Neural cell (in vitro differentiated cells): ENCODE results near the gene XPNPEP3. TPM values are rescaled to one million over a fixed set of nuclear protein-coding genes. Genes with fewer than 3 reads are reported as not detected.

Experiments
- H2AFZ ChIP-seq: fragments of 200-600, 300-800 bp; sonication (generic), shearing (Covaris generic); 2 replicates; pipeline ENCODE4 v1.6.0; 2014; ENCODE audit warnings: low read depth, mild to moderate bottlenecking, antibody characterized with exemption, low read length, moderate library complexity
- H3F3A ChIP-seq: fragments of 200-600 bp; shearing (Covaris generic); 2 replicates; pipeline ENCODE4 v1.6.1; 2016; ENCODE audit warnings: mild to moderate bottlenecking, moderate library complexity, mixed read lengths, antibody characterized with exemption, low read length; ENCODE audit not compliant: insufficient read depth, poor library complexity, severe bottlenecking
- H3K27ac ChIP-seq: fragments of 200-600, 300-800 bp; sonication (generic), shearing (Covaris generic); 2 replicates; pipeline ENCODE4 v1.5.1; 2014; ENCODE audit warnings: mild to moderate bottlenecking, low read length, moderate library complexity
- H3K27me3 ChIP-seq: fragments of 300-800, 200-600 bp; sonication (generic), shearing (Covaris generic); 2 replicates; pipeline ENCODE4 v1.6.0; 2014; ENCODE audit warnings: mild to moderate bottlenecking, low read depth, low read length, moderate library complexity; ENCODE audit not compliant: insufficient read depth
- H3K36me3 ChIP-seq: fragments of 300-800, 200-600 bp; sonication (generic), shearing (Covaris generic); 2 replicates; pipeline ENCODE4 v1.5.1; 2014; ENCODE audit warnings: mild to moderate bottlenecking, antibody characterized with exemption, low read length, moderate library complexity; ENCODE audit not compliant: insufficient read depth
- H3K4me2 ChIP-seq: fragments of 300-800, 200-600 bp; sonication (generic), shearing (Covaris generic); 2 replicates; pipeline ENCODE4 v1.6.0; 2014; ENCODE audit warnings: mild to moderate bottlenecking, low read length
- H3K4me3 ChIP-seq: fragments of 300-800, 200-600 bp; sonication (generic), shearing (Covaris generic); 2 replicates; pipeline ENCODE4 v1.5.1; 2014; ENCODE audit warnings: mild to moderate bottlenecking, low read length, moderate library complexity
- H3K79me2 ChIP-seq: fragments of 200-600 bp; shearing (Covaris generic); replicated peaks from 2 replicates; pipeline ENCODE4 v1.6.0; 2014; ENCODE audit warnings: mild to moderate bottlenecking, low read length, moderate library complexity; ENCODE audit not compliant: insufficient read depth
- H3K9ac ChIP-seq: fragments of 300-800, 200-600 bp; sonication (generic), shearing (Covaris generic); 2 replicates; pipeline ENCODE4 v1.6.1; 2016; ENCODE audit warnings: mild to moderate bottlenecking, low read length, mixed read lengths
- H3K9me2 ChIP-seq: fragments of 200-600 bp; shearing (Covaris generic); 2 replicates; pipeline ENCODE4 v1.6.1; 2016; ENCODE audit warnings: mild to moderate bottlenecking, low read length, mixed read lengths; ENCODE audit not compliant: insufficient read depth
- H3K9me3 ChIP-seq: fragments of 200-600, 300-800 bp; sonication (generic), shearing (Covaris generic); 2 replicates; pipeline ENCODE4 v1.6.1; 2016; ENCODE audit warnings: mild to moderate bottlenecking, mixed run types, low read length, moderate library complexity, mixed read lengths
- H4K20me1 ChIP-seq: fragments of 200-600 bp; shearing (Covaris generic); 2 replicates; pipeline ENCODE4 v1.6.1; 2016; ENCODE audit warnings: mild to moderate bottlenecking, mixed run types; ENCODE audit not compliant: insufficient read depth
- CTCF ChIP-seq: fragments of 450-650 bp; IDR thresholded peaks from 2 replicates; pipeline ENCODE4 v1.5.1; 2014; ENCODE audit warnings: antibody characterized with exemption, mild to moderate bottlenecking, moderate library complexity; ENCODE audit not compliant: poor library complexity, severe bottlenecking
- EP300 ChIP-seq: fragments of 450-650 bp; conservative IDR thresholded peaks from 2 replicates; pipeline ENCODE4 v1.6.1; 2014; ENCODE audit warnings: antibody characterized with exemption, mild to moderate bottlenecking, moderate library complexity; ENCODE audit not compliant: poor library complexity, severe bottlenecking
- EZH2 ChIP-seq: fragments of 200-600, 300-800 bp; shearing (Covaris generic), sonication (generic); IDR thresholded peaks from 2 replicates; pipeline ENCODE4 v1.6.1; 2014; ENCODE audit warnings: antibody characterized with exemption, low read length, borderline replicate concordance, mild to moderate bottlenecking; ENCODE audit not compliant: insufficient read depth, poor library complexity, severe bottlenecking
- MXI1 ChIP-seq: fragments of 450-650 bp; conservative IDR thresholded peaks from 2 replicates; pipeline ENCODE4 v1.6.1; 2014; ENCODE audit warnings: antibody characterized with exemption, mild to moderate bottlenecking; ENCODE audit not compliant: poor library complexity, severe bottlenecking
- POLR2AphosphoS5 ChIP-seq: IDR thresholded peaks from 2 replicates; pipeline ENCODE4 v1.6.1; 2012
- RAD21 ChIP-seq: fragments of 450-650 bp; conservative IDR thresholded peaks from 2 replicates; pipeline ENCODE4 v1.6.1; 2014; ENCODE audit warnings: antibody characterized with exemption, mild to moderate bottlenecking, moderate library complexity
- REST ChIP-seq: IDR thresholded peaks from 2 replicates; pipeline ENCODE4 v1.6.1; 2012; ENCODE audit warnings: borderline replicate concordance
- SMC3 ChIP-seq: fragments of 450-650 bp; conservative IDR thresholded peaks from 2 replicates; pipeline ENCODE4 v1.6.1; 2014; ENCODE audit warnings: antibody characterized with exemption, mild to moderate bottlenecking, moderate library complexity; ENCODE audit not compliant: poor library complexity
- TAF1 ChIP-seq: IDR thresholded peaks from 2 replicates; pipeline ENCODE4 v1.6.1; 2012; ENCODE audit warnings: low read depth
- polyA plus RNA-seq: library from polyadenylated mRNA; depleted of rRNA; stranded (reverse); fragments of >200 nt; gene quantifications from 2 replicates; pipeline ENCODE4 v1.2.3, GENCODE V29; 2014

Gene XPNPEP3
- polyA plus RNA-seq, 1 donor from 2014 or later, result 5.2 TPM

- Histone ChIP-seq H3K9ac (no peak overlapping the region), H3K36me3 (no peaks in the 10 kb centered on the region), H3K4me2 (no peak overlapping the region), H3K9me3 (no peaks in the 10 kb centered on the region), H3F3A (no peaks in the 10 kb centered on the region), H4K20me1 (no peaks in the 10 kb centered on the region), H3K79me2 (no peaks in the 10 kb centered on the region), H3K9me2 (no peaks in the 10 kb centered on the region), H3K4me3 (no peak overlapping the region), H2AFZ (no peak overlapping the region), H3K27ac (no peak overlapping the region), H3K27me3 (no peaks in the 10 kb centered on the region)
- TF ChIP-seq RAD21 (no peak), EP300 (no peak), REST (no peak), CTCF (no peak), POLR2AphosphoS5 (no peak), SMC3 (no peak), EZH2 (no peak), MXI1 (no peak), TAF1 (no peak)
Measured at GRCh38 chr22:40889116-40889515, 32.2 kb downstream of the XPNPEP3 start.

GRCh38 chr22:40890881-40891280 lies 33.9 kb downstream of the XPNPEP3 start:
- no peaks in the 10 kb centered on the region for H3K36me3 ChIP-seq
- no peak overlapping the region for H3K9ac ChIP-seq
- H4K20me1 ChIP-seq, result no peaks in the 10 kb centered on the region
- no peaks in the 10 kb centered on the region for H3K9me3 ChIP-seq
- H3K79me2 ChIP-seq, result no peaks in the 10 kb centered on the region
- no peak overlapping the region for H3K4me2 ChIP-seq
- no peak overlapping the region for H3K4me3 ChIP-seq
- H3F3A ChIP-seq, result no peaks in the 10 kb centered on the region
- H2AFZ ChIP-seq, result no peak overlapping the region
- H3K27me3 ChIP-seq, result no peaks in the 10 kb centered on the region
- H3K27ac ChIP-seq, result no peak overlapping the region
- TF ChIP-seq EZH2 (no peak), SMC3 (no peak), REST (no peak), RAD21 (no peak), POLR2AphosphoS5 (no peak), TAF1 (no peak)
- no peaks in the 10 kb centered on the region for H3K9me2 ChIP-seq
